Posterior vena cava (tissue), 2 donors: ENCODE results near the gene RPS6KL1. TPM values are rescaled to one million over a fixed set of nuclear protein-coding genes. Genes with fewer than 3 reads are reported as not detected.
A peak's percentile ranks its signal among the peaks of the same experiment; 100 is the strongest.

Experiments
- DNase-seq: peaks from one replicate; pipeline ENCODE4 v3.0.0-alpha.2; 2020; ENCODE audit warnings: low spot score
- intact Hi-C, 2 donors: fragments of 100-400 bp; cut with DNase I; formaldehyde crosslinking; loops; one replicate each; pipeline versions ENCODE4 v1.14.1 to v1.14.2; 2022 to 2023
- total RNA-seq, 2 donors: library from RNA; stranded (reverse); fragmentation: NEBNext Ultra II Directional; extraction: Animal tissue kit (Norgen Biotek cat#: 25700); gene quantifications; one replicate each; pipeline ENCODE4 v1.2.1, GENCODE V29; 2021
- donor health status: DM: yes; HTN: yes; CAD: no.
- donor health status: DM: yes; HTN: yes; CAD: no.

Gene RPS6KL1
- total RNA-seq, 2 donors from 2014 or later = 9.6 to 17.0 TPM

DNA sequence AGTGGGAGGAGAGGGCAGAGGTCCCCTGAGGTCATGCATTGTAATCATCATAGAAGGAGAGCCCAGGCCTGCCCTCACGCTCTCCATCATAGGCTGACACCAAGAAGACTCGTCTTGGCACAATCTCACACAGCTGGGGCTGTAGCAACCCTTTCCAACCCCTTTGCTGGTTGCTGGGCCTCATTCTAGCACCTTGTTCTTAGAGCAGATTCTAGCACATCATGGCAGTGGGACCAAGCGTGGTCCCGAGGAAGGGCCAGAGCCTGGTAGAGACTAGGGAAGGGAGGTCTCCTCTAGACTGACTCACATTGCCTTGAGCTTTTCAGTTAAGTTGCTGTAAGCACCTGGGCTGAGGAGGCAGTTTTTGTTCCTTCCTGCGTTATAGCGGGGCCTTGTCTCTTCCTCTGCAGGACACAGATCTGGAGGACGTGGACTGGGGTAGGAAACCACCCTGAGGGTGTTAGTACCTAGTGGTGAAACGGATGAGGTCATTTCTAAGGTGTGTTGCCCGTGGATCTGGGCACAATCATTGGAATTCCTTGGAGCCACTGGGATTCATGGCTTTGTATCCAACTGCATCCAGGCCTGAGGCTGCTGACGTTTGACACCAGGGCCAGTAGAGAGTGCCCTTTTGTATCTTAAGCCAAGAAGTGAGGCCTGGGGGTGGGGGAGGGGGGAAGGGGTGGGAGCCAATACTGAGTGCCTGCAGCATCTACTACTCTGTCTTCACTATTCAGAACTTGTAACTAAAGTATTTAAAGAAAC is 19.9 kb downstream of the RPS6KL1 start:
- intact Hi-C loops = no loop called here
- no peak for DNase-seq

DNA sequence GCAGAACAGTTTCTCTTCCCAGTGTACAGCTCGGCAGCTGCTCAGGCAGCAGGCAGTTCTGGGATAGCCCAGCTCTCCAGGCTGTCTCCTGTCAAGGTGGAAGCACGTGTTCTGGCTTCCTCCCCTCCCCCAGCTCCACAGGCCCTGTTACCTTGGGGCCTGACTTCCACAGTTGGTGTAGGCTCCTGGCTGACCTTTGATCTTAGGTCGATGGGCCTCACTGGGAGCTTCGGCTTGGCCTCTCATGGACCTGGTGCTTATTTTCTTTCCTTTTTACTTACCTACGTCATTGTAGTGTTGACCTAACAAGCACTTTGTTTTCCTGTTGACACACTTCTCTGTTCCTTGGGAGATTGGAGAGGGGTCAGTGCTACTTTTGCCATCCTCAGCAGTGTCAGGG is 24.4 kb downstream of the RPS6KL1 start:
- intact Hi-C loops = no loop called here
- DNase-seq = no peak

DNA sequence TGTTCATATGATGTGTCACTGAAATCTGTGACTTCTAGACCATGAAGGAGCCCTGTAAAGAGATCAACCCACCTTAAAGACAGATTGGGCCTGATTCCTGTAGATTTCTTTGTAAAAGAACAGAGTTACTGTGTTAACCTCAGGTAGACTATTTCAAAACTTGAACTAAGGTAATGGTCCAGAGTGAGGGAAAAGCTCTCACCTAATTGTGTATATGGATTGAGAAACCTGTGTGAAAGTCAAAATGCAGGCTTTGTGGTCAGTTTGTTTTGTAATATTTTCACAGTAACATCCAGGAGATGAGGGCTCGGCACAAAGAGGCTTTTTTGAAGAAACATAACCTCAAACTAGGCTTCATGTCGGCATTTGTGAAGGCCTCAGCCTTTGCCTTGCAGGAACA is 25.0 kb downstream of the RPS6KL1 start:
- DNase-seq = no peak
- intact Hi-C loops = no loop called here

DNA sequence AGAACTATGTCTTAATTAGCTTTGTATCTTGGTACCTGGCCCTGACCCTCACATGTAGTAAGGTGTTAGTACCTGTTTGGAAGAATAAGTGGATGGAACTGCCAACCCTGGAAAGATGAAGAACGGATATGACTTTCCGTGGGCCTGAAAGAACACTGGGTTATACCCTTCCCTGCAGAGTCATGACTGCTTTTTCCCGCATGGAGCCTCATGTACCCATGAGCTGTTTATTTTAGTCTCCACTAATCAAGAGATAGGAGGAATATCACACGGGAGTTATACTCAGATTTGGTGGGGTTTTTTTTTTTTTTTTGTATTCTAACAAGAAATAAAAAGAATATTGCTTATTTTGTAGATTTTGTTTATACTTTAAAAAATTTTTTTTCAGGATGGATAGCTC is 25.4 kb downstream of the RPS6KL1 start:
- intact Hi-C loops = no loop called here
- no peak for DNase-seq

DNA sequence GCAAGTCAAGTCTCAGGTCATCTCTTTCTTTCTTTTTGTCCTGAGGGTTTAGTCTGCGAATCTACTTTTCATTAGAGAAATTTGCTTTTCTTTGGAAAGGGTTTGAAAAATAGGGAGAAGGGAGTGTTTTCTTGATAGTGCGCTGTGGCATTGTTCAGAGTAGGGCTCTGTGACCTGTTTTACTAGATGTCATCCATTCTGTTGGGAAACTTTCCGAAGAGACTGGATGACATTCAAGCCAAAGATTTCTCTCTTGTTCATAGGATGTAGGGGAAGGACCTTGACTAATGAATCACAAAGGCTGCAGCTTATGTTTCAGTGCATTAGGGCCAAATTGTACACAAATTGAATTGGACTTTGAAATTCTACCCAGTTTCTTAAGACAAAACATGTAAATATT is 26.7 kb downstream of the RPS6KL1 start:
- intact Hi-C loops = no loop called here
- DNase-seq = no peak

DNA sequence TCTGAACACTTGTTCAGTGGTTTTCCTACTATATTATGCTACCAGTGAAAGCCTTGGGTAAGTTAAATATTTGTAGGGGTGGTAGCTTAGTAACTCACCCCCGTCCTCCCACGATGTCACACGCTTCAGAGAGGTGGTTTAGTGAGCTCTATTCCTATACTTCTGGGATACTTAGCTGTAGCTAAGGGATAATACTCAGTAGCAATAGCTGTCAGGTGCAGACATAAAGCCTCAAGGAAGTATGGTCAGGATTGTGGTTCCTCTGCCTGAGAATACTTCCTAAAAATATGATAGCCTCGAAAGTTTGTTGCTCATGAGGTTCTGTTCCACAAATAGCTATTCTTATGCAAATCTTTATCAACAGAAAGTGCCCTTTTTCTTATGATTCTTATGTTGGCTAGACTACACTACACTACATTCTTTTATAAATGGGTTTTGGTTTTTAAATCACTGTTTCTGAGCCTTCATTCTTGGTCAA is 29.4 kb downstream of the RPS6KL1 start:
- no peak for DNase-seq
- intact Hi-C loops = no loop called here

DNA sequence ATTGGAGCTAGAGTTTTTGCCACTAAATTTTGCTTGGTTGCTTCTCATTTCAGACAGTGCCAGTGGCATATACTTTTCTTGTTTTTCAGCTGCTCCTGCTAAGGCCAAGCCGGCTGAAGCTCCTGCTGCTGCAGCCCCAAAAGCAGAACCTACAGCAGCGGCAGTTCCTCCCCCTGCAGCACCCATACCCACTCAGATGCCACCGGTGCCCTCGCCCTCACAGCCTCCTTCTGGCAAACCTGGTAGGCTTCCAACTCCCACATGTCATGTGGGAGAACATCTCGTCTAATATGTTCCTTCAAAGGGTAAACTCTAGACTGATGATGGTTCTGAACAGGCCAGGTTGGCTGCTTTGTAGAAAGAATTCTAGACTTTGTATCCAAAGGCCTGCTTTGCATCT is 30.3 kb downstream of the RPS6KL1 start:
- intact Hi-C loops = no loop called here
- DNase-seq = no peak

DNA sequence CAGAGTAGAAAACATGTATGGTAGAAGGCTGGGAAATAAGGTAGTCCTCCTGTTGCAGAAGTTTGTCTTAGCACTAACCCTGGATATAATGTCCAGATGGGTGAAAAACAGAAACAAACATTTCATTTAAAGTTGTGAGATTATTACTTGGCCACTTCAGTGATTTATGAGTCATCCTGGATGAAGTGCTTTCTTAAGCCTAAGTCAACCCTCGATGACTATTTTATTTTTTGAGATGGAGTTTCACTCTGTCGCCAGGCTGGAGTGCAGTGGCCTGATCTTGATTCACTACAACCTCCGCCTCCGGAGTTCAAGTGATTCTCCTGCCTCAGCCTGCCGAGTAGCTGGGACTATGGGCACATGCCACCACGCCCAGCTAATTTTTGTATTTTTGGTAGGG is 31.2 kb downstream of the RPS6KL1 start:
- no peak for DNase-seq
- intact Hi-C loops = no loop called here

DNA sequence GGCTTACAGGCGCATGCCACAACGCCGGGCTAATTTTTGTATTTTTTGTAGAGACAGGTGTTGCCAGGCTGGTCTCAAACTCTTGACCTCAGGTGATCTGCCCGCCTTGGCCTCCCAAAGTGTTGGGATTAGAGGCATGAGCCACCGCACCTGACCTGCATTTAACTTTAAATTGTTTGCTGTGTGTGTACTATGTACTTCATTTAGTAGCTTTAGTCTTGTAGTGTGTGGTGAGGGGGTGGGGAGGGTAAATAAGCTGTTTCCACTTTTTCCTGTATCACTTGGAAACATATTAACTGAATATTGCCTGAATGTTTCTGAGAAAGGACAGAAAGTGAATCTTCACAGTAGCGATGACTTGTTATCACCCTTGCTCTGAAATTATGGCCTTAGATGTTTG is 32.8 kb downstream of the RPS6KL1 start:
- no peak for DNase-seq
- intact Hi-C loops = no loop called here

DNA sequence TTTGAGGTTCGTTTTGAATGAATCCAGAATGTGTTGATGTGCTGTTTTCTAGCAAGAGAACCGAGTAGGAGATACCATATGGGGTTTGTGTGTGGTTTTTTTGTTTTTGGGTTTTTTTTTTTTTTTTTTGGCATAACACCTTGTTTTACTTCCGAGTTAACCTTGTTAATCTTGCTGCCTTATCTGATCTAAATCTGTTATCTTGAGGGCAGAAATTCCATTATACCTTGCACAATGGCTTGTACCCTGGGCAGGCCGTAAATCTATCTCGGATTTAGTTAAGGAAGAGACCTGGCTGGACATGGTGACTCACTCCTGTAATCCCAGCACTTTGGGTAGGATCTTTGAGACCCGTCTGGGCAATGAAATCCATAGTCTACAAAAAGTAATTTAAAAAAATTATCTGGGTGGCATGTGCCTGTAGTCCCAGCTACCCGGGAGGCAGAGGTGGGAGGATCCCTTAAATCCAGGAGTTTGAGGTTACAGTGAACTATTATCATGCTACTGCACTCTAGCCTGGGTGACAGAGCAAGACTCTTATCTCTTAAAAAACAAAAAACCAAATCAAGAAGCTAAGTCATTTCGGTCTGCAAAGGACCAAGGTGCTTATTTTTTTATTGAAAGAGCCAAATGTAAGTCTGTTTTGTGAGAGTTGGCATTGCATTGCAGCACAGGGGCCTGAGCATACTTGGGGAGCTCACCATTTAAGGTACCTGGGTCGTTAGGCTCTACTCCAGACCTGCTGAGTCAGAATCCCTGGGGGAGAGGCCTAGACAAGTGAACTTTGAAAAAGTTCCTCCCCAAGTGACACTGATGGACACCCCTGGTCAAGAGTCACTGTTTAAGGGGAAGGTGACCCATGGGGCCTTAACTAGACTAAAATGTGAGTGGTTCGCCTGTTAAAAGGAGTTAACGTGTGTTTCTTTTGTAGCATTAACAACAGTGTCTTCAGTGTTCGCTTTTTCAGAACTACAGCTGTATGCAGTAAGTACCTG is 34.6 kb downstream of the RPS6KL1 start:
- DNase-seq = no peak
- intact Hi-C loops = no loop called here

DNA sequence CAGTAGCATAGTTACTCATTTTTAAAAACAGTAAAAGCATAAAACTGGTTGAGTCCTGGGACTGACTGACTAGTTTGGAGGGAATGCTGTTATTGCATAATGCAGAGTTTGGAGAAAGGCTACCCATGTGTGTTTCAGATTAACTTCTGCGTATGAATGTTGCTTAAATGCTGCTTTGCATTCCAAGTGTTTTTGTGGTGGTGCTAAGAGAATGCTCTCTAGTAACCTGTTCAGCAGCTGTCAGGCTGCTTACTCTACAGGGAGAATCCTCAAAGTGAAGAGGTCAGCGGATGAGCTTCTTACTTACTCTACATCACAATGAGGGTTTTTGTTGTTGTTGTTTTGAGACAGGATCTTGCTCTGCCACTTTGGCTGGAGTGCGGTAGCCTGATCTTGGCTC is 37.1 kb downstream of the RPS6KL1 start:
- intact Hi-C loops = no loop called here
- no peak for DNase-seq

DNA sequence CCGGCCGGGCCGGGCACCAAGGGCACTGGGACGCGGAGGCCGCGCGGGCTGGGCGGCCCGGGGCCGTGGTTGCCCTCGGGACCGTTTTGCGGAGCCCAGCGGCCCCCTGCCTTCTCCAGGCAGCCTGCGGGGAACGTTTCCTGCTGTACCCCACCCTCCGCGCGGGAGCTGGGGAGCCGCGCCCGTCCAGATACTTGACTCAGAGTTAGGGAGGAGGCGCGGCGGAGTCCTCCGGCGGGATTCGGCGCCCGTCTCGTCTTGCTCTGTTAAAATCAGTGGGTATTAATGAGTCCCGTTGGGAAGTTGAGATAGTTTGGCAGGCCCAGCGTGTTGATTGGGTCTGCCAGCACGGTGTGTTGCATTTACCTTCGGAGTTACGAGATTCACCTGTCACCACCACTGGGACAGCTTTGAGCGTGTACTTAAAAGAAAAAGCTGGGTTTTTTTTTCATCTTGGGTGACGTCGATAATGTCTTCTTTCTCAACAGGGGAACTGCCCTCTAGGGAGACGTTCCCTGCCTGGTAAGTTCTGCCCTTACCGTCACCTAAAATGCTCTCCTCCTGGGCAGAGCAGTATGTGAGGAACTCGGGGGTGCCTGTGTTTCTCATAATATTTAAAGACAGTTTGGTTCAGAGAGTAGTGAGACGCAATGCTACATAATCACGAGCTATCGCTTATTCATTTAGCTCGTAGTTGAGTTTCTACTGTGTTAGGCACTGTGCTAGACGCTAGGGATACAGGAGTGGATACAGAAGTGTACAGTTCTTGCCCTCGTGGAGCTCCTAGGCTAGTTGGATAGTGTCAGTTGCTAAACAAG is 40.7 kb downstream of the RPS6KL1 start:
- intact Hi-C loops = no loop called here

DNA sequence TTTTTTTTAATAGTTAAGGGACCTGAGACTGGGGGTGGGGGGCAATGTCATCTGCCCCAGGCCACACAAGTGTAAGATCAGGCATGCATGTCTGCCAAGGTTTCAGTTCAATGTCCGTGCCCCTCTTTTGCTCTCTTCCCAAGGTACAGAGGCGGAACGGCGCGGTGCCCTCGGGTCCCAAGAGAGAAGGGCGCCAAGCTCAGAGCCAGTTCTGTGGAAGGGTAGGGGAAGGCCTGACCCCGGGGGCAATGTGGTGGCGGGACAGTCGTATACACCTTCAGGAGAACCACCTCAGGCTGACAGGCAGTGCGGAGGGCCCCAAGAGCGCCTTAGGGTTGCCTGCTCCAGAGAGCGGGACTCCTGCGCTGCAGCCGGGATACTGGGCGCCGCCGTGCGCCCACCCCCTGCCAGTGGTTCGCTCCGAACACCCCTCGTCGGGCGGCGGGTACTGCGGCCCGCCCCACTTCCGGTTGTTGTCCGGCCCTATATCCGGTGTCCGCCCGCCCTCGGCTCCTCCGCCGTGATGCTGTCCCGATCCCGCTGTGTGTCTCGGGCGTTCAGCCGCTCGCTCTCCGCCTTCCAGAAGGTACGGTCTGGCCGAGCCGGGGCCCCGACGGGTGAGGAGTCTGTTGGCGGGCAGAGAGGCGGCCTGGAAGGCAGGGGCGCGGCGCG is 41.5 kb downstream of the RPS6KL1 start, which contains the start of gene DLST:
Gene DLST (plus strand): TSS at position 486 of the 672 bp plus-strand sequence. CDS start 38 bp downstream, at position 524.
- intact Hi-C loops = no loop called here
- DNase-seq = peak; percentile 96

More for the DNA sequence above, 40.7 kb downstream of the RPS6KL1 start:
- peak; percentile 88 for DNase-seq

DNA sequence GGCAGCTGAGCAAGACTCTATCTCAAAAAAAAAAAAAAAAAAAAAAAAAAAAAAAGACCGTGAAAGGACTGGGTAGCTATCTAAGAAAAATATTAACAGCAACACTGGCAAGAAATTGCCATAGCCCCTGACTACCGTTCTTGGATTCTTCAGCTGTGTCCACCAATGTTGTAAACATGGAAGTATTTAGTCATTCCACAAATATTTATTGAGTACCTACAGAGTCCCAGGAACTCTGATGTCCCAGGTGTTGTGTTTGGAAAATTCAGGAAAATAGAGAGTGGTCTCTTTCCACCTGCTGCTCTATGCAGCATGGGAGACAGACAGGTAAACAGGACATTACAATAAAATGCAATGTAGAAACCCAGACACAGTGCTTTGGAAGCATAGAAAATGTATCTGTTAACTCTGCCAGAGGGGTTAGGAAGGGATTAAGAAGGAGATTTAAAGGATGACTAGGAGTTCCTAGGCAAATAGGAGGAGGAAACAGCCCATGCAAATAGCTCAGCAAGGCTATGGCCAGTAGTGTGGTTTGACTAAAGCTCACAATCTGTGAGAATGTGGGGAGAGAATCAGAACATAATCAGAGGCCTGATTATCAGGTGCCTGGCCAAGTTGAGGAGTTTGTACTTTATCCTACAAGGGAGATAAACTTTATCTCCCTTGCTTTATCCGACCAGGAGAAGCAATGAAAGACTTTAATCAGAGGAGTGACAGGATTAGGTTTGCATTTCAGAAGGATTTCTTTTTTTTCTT is 43.5 kb downstream of the RPS6KL1 start:
- intact Hi-C loops = no loop called here
- no peak for DNase-seq

DNA sequence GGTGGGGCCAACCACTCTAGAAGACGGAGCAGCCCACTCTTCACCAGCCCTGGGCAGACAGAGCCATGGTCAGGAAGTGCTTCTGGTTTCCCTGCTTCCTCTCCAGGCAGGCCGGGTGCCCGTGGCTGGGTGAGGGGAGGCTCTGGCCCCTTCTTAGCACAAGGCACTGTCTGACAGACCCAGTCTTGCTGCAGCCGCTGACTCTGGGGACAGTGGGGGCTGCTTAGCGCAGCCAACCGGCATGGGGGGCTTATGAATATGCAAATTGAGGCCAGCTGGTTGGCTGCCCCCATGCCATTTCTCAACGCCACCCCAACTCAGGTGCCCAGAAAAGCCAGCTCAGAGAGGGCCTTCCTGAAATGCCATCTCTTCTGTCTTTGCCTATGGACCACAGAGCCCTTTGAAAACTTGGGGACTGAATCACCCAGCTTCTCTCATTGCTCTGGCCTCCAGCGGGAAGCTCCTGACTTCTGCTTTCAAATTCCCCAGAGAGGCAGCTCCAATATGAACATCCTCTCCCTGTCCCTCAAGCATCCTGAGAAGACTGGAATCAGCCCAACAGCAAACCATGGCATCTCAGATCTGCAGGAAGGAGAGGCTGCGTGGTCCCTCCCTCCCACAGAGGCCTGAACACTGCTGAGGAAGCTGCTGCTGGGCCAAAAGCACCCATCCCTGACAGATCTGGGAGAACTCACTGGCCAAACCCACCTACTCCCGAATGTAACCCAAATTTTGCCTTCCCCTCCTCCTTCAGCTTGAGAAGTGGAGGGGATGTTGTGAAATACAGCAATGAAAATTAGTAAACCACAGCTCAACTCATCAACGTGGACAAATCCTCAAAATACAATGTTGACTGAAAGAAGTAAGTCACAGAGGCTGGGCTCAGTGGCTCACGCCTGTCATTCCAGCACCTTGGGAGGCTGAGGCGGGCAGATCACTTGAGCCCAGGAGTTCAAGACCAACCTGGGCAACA is 46.8 kb downstream of the RPS6KL1 start, which contains the start of gene PROX2:
Gene PROX2 (minus strand): TSS at position 205 of the 973 bp plus-strand sequence. CDS start 12,311 bp downstream, outside the sequence.
- intact Hi-C loops = no loop called here
- no peak for DNase-seq

DNA sequence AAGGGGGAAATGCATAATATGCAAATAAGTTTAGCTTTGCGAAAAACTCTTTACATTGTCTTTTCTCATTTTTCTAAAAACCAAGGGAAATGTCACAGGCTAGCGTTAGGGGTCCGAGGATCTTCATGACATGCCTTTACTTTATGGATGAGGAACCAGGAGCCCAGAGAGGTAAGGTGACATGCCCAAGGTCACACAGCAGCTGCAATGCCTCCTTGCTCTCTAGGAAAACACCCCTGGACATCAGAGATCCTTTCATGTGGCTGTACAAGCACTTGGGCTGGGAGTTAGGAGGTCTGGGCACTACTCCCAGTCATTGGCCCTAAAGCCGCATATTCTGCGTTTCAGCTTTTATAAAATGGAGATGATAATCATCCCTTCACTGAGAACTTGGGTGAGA is 47.9 kb downstream of the RPS6KL1 start:
- intact Hi-C loops = no loop called here
- no peak for DNase-seq

DNA sequence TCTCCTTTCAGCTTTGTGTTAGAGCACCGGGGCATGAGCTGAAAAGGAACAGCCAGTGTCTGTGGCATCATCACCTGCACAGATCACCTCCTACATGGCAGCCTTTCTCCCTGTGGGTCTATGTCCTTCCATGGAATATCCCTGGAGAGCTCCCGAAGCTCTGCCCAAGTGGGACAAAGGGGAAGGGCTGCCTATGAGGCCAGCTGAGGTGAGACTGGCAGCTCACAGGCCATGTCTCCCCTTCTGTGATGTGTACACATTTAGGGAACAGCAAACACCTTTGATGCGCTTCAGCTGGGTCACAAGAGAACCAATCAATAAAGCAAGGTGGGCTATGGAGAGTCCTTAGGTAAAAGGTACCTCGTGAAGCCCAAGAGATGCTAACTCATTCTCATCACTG is 51.2 kb downstream of the RPS6KL1 start:
- intact Hi-C loops = no loop called here
- DNase-seq = no peak
